Ectodermal cell (in vitro differentiated cells): ENCODE measurements around the gene CDK5R1.
"Not testable (repeated sequence)": the region's sequence is repeated elsewhere in the genome, so short reads cannot be mapped to it uniquely, and the experiment has no call there.

Source experiments
- H3K27ac ChIP-seq: 2 replicates; pipeline ENCODE4 v1.7.0; 2013; ENCODE audit warnings: mild to moderate bottlenecking, low read depth, low read length; ENCODE audit not compliant: insufficient read depth, poor library complexity, severe bottlenecking
- H3K27me3 ChIP-seq: 2 replicates; pipeline ENCODE4 v1.7.0; 2013; ENCODE audit warnings: mild to moderate bottlenecking, low read length; ENCODE audit not compliant: insufficient read depth, control insufficient read depth, poor library complexity, severe bottlenecking
- H3K36me3 ChIP-seq: one replicate; pipeline ENCODE4 v1.7.0; 2013; ENCODE audit warnings: low read length; ENCODE audit not compliant: control insufficient read depth, insufficient read depth
- H3K4me1 ChIP-seq: one replicate; pipeline ENCODE4 v1.7.0; 2013; ENCODE audit warnings: low read length; ENCODE audit not compliant: control insufficient read depth, insufficient read depth
- H3K4me3 ChIP-seq: 2 replicates; pipeline ENCODE4 v1.7.0; 2013; ENCODE audit warnings: low read depth, low read length, control low read depth; ENCODE audit not compliant: insufficient read depth
- H3K9me3 ChIP-seq: 2 replicates; pipeline ENCODE4 v1.7.0; 2013; ENCODE audit warnings: mild to moderate bottlenecking, low read length, moderate library complexity; ENCODE audit not compliant: control insufficient read depth
- WGBS, 2 experiments: methylation state at CpG; one replicate each; pipeline ENCODE4 v1.1.7; 2013; ENCODE audit warnings: missing lambda C conversion rate in 2 of 2; 5-methylcytosine and 5-hydroxymethylcytosine counted together

CDK5R1 gene

GRCh38 chr17:32524553-32524880, 37.7 kb downstream of the CDK5R1 start:
- H3K27me3 ChIP-seq, H3K9me3 ChIP-seq, H3K27ac ChIP-seq, H3K4me3 ChIP-seq, H3K36me3 ChIP-seq: not testable (repeated sequence)
- H3K4me1 ChIP-seq: peaks cover 28% of the 10 kb centered on the region
- 90 to 91% methylated on average over 6 of the region's 6 CpGs for WGBS, 2 experiments

GRCh38 chr17:32525122-32525521, 38.3 kb downstream of the CDK5R1 start:
- 51 to 54% methylated on average over 4 of the region's 4 CpGs for WGBS, 2 experiments

DNA sequence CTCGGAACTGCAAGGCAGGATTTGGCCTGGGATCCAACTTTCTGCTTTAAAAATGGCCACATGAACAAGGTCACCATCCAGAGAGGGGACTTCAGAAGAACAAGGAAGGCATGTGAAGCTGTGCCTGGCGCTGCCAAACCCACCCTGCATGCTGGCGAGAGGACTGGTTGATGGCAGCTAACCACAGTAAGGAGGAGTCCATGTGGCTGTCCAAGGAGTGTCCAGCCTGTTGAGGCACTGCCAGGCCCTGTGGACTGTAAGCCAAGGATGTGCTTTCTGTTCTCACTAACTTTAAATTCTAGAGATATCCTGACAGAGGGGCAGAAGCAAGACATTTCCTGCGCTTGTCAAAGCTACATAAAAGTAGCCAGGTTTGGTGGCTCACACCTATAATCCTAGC, 40.4 kb downstream of the CDK5R1 start:
- Histone ChIP-seq H3K9me3 (no peaks in the 10 kb centered on the region), H3K36me3 (no peaks in the 10 kb centered on the region), H3K27ac (no peak overlapping the region), H3K27me3 (no peaks in the 10 kb centered on the region), H3K4me1 (peaks cover 8% of the 10 kb centered on the region), H3K4me3 (no peak overlapping the region)
- 95% methylated on average over 4 of the region's 4 CpGs for WGBS, 2 experiments

More at GRCh38 chr17:32525122-32525521, 38.3 kb downstream of the CDK5R1 start:
- H3K4me1 ChIP-seq: peaks cover 22% of the 10 kb centered on the region
- H3K4me3 ChIP-seq: no peak overlapping the region
- H3K36me3 ChIP-seq: no peaks in the 10 kb centered on the region
- no peaks in the 10 kb centered on the region for H3K27me3 ChIP-seq
- H3K27ac ChIP-seq: no peak overlapping the region
- no peaks in the 10 kb centered on the region for H3K9me3 ChIP-seq

GRCh38 chr17:32528825-32529224, 42.0 kb downstream of the CDK5R1 start:
- Histone ChIP-seq H3K27me3 (no peaks in the 10 kb centered on the region), H3K27ac (no peak overlapping the region), H3K4me1 (no peaks in the 10 kb centered on the region), H3K9me3 (no peaks in the 10 kb centered on the region), H3K36me3 (no peaks in the 10 kb centered on the region), H3K4me3 (no peak overlapping the region)
- WGBS, 2 experiments: 95 to 96% methylated on average over 5 to 7 of the region's 7 CpGs

DNA sequence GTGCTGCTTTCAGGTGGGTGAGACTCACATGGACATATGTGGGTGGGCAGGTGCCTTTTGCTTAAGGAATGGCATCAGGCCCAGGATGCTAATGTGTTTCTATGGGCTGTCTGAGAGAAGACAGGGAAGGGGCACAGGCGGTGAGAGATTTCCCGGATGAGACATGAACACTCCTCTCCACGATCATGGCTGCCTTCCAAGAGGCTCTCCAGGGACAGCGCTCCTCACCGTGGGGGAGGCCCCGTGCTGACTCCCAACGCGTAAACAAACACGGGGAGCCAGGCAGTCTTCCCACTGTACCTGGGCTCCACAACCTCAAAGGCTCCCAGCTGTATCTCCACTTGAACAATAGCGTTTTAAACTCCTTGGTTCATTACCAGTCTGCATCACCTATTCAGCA, 42.8 kb downstream of the CDK5R1 start:
- Histone ChIP-seq H3K4me1 (no peaks in the 10 kb centered on the region), H3K27ac (no peak overlapping the region), H3K27me3 (no peaks in the 10 kb centered on the region), H3K9me3 (no peaks in the 10 kb centered on the region), H3K4me3 (no peak overlapping the region), H3K36me3 (no peaks in the 10 kb centered on the region)
- 80 to 84% methylated on average over 10 of the region's 10 CpGs for WGBS, 2 experiments

GRCh38 chr17:32533296-32533695, 46.5 kb downstream of the CDK5R1 start:
- WGBS, 2 experiments: 83 to 92% methylated on average over 3 of the region's 3 CpGs
- Histone ChIP-seq H3K36me3 (no peaks in the 10 kb centered on the region), H3K4me3 (no peak overlapping the region), H3K4me1 (no peaks in the 10 kb centered on the region), H3K27me3 (no peaks in the 10 kb centered on the region), H3K27ac (no peak overlapping the region), H3K9me3 (no peaks in the 10 kb centered on the region)

- 83 to 88% methylated on average over 6 to 8 of the region's 8 CpGs for WGBS, 2 experiments
- H3K4me1 ChIP-seq: no peaks in the 10 kb centered on the region
- no peaks in the 10 kb centered on the region for H3K27me3 ChIP-seq
- H3K4me3 ChIP-seq: no peak overlapping the region
- no peak overlapping the region for H3K27ac ChIP-seq
- no peaks in the 10 kb centered on the region for H3K36me3 ChIP-seq
- no peaks in the 10 kb centered on the region for H3K9me3 ChIP-seq
Observed at GRCh38 chr17:32536736-32537643, 50.2 kb downstream of the CDK5R1 start.
